ENCODE measurements around the gene RSAD2. TPM values are rescaled to one million over a fixed set of nuclear protein-coding genes. Genes with fewer than 3 reads are reported as not detected.

Gene RSAD2
- total RNA-seq, 1 donor from 2014 or later = not detected

- DNase-seq (ENCODE audit: low read depth) = no peak
These were observed 28.1 kb downstream of the RSAD2 start for GRCh38 chr2:6905668-6906067.

- DNase-seq (ENCODE audit: low read depth) = no peak
These were observed 28.7 kb downstream of the RSAD2 start for GRCh38 chr2:6906165-6906741.

DNA sequence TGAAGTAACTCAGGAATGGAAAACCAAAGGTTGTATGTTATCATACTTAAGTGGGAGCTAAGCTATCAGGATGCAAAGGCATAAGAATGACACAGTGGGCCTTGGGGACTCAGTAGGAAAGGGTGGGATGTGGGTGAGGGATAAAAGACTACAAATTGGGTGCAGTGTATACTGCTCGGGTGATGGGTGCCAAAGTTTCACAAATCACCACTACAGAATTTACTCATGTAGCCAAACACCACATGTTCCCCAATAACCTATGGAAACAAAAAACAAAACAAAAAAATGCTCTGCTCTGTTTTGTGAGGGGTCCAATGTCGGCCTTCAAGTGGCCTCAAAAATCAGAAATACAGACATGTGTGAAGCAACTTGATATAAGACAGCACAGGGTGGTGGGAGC, 30.7 kb downstream of the RSAD2 start:
- DNase-seq (ENCODE audit: low read depth) = no peak

DNA sequence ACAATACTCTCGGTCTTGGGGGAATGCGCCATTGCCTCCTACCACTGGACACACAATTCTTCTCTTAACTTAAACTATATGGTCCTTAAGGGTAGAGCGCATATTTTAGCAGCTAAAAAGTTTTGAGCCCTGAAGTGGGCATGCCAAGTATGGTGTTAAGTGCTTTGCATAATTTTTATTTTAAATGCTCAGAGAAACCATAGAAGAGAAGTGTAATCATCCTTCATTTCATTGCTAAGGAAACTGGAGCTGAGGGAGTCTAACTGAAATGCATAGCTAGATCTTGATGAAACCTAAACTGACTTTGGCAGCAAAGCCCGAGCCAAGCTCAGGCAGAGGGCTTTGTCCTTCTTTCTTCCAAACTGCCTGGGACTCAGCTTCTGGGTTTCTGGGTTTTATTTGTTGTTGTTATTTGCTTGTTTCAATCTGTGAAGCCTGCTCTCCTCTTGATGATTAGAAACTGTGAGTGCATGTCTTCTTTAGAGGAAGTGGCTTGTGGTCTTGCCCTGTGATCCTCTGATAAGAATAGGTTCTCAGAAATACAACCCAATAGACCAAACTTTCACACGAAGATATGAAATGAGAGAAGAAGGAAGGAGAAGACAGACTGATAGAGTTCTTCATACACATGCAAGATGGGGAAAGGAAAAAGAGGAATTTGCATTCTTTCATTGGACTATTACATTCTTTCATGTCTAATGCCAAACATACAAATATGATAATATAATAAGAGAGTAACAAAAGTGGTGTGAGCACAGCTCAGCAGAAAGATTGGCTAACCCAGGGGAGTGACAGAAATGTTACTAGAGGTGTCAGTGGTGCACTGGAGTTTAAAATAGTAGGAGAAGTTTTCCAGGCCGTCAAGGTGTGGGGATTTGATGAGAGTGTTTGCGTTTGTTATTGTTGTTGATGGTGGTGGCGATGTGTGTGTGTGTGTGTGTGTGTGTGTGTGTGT, 32.1 kb downstream of the RSAD2 start:
- no peak for DNase-seq (ENCODE audit: low read depth)

DNA sequence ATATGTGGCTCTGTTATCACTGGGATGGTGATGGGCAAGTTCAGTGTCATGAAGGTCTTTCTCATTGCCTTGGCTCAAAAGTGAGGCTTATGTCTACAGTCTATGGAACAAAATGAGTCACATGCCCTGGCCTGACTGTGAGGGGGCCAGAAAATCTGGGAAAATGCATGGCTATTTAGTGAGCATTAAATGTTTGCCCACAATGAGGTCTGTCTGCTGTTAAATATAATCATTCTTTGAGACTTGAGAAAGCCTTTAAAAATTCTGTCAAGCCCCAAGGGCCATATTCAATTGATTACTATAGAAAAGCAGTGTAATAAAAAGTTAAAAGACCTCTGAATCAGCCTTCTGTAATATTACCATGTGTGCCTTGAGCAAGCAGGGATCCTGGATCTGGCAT, 34.1 kb downstream of the RSAD2 start:
- no peak for DNase-seq (ENCODE audit: low read depth)

- no peak for DNase-seq (ENCODE audit: low read depth)
These were observed 36.0 kb downstream of the RSAD2 start for GRCh38 chr2:6913415-6914157.

- no peak for DNase-seq (ENCODE audit: low read depth)
These were observed 37.3 kb downstream of the RSAD2 start for GRCh38 chr2:6914828-6915227.

- DNase-seq (ENCODE audit: low read depth) = no peak
These were observed 37.8 kb downstream of the RSAD2 start for GRCh38 chr2:6915399-6915798.

GRCh38 chr2:6916224-6916623, 38.6 kb downstream of the RSAD2 start:
- no peak for DNase-seq (ENCODE audit: low read depth)

DNA sequence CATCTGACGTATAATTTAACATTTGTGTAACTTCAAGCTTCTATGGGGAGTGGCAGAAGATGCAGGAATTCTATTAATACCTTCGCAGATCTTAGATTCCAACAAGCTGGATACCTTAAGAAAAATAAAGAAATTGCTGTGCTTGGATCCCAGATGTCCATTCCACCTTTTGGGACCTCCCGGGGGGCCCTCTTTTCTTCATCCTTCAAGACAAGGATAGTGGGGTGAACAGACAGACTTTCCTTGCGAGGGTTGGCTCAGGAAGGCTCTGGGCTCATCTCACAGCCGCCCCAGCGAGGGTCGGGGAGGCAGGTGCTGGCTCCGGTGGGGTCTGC, 39.1 kb downstream of the RSAD2 start:
- DNase-seq (ENCODE audit: low read depth) = no peak

GRCh38 chr2:6917071-6917760, 39.6 kb downstream of the RSAD2 start, which contains the start of gene RNF144A:
Gene RNF144A, plus strand, starts transcription at chr2:6917412. Its CDS starts 79,515 bp downstream, at chr2:6996927.
- no peak for DNase-seq (ENCODE audit: low read depth)

DNA sequence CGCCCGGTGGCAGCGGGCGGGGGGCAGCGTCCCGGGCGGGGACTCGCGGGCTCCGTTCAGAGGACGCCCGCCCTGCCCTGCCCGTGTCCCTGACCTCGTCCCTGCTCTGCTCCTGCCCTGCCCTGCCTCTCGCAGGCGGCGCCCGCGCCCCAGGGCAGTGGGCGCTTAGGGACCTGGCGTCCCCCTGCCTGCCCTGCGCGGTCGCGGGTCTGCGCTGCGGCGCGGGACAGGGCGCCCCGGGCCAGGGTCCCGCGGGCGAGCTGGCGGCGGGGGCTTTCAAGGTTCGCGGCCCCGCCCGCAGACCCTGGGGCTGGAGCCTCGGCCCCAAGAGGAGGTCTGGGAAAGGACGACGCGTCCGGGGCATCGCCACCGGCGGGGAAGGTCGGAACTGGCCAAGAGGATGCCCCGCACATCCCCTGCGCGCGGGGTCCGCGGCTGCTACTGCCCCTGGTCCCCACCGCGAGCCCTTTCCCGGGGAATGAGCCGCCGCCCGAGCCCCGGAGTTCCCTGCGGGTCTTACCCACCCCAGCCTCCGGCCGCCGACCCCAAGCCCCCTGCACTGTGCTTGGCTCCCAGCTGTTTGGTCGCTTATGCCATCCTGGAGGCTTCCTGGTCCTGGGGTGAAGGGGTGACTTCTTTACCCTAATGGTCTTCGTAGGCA, 40.3 kb downstream of the RSAD2 start:
- no peak for DNase-seq (ENCODE audit: low read depth)

DNA sequence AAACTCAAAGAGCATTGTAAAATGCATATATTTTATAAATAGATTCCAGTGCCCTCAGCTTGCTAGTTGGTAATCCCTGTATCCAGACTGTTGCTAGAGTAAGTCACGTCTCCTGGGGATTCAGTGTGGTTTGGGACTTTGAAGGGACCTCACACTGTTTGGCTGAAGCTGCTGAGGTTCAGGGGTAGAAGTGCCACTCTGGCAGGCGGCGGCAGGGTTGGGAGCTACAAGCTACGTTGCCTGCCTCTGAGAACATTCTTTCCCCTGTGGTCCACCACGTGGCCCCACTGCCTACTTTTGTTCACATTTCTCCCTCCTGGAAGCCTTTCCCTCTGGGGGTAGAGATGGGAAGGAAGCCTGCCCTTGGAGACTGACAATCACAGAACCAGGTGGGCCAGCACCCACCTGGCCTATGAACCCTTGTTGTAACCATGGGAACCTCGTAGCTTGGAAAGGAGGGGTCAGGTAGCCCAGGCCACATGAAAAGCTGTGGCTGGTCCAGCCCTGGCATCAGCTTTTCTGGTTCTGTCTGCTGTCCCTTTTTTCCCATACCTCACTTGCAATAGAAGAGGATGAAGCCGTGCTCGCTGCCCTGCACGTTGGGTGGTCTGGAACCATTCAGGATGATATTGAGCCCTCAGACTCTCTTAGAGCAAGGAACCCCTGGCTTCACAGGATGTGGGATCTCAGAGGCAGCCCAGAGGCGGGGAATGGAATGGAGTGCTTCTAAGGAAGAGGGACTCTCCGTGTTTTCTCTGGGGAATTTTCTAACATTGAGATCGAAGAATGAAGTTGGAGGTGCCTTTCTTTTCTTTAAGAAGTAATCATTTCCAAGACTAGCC, 42.5 kb downstream of the RSAD2 start:
- DNase-seq (ENCODE audit: low read depth) = no peak

GRCh38 chr2:6920743-6921064, 43.1 kb downstream of the RSAD2 start:
- no peak for DNase-seq (ENCODE audit: low read depth)

- DNase-seq (ENCODE audit: low read depth) = no peak
These were observed 43.8 kb downstream of the RSAD2 start for GRCh38 chr2:6921321-6921922.

- DNase-seq (ENCODE audit: low read depth) = no peak
These were observed 44.7 kb downstream of the RSAD2 start for GRCh38 chr2:6922201-6922656.

GRCh38 chr2:6923319-6923718, 45.7 kb downstream of the RSAD2 start:
- no peak for DNase-seq (ENCODE audit: low read depth)

DNA sequence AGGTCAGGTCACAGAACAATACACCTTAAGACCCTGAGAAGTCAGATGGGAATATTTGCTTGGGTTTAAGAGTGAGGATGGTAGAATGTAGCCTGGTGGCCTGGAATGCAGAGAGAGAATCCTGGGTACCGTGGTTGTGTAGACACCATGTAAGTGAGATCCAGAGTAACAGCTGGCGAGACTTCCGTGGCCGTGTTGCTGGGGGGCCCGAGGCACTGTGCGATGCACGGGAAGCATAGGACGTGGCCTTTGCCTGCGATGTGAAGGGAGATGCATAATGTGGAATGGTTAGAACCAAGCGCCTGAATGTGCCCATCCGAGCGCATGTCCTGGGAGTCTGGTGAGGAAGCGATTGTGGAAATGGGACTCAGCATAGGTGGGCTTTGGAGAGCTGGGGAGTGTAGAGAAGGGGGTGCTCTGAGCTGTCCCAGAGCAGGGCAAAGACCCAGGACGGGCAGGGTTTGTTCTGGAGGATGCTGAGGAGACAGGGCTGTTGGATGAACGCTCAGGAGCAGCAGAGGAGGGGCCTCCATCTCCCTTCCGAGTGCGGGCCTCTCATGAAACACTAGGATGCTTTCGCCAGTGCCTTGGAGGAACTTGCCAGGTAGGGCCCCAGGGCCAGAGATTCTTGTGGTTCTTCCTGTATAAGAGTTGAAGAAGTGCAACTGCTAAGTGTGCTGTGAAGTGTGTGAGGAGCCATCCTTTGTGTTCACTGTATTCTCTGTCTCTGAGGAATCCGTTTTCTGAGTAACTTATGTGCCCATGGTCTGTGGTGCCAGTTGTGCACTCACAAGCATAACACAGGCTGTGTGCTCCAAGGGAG, 46.7 kb downstream of the RSAD2 start:
- no peak for DNase-seq (ENCODE audit: low read depth)

- no peak for DNase-seq (ENCODE audit: low read depth)
These were observed 47.4 kb downstream of the RSAD2 start for GRCh38 chr2:6924924-6925409.

Measured in myocyte (in vitro differentiated cells).